ENCODE data around the gene DUS1L.

The DUS1L gene

GRCh38 chr17:82014432-82014831 lies 51.2 kb downstream of the DUS1L start:
- DNase-seq (ENCODE audit: low read depth) = no peak
- no peak overlapping the region for H3K4me3 ChIP-seq (ENCODE audit: low read depth, low read length)
- no peak for TF ChIP-seq CTCF (IDR thresholded peaks at IDR 0.05; ENCODE audit: insufficient read depth, low read depth, low read length, missing control alignments)

DNA sequence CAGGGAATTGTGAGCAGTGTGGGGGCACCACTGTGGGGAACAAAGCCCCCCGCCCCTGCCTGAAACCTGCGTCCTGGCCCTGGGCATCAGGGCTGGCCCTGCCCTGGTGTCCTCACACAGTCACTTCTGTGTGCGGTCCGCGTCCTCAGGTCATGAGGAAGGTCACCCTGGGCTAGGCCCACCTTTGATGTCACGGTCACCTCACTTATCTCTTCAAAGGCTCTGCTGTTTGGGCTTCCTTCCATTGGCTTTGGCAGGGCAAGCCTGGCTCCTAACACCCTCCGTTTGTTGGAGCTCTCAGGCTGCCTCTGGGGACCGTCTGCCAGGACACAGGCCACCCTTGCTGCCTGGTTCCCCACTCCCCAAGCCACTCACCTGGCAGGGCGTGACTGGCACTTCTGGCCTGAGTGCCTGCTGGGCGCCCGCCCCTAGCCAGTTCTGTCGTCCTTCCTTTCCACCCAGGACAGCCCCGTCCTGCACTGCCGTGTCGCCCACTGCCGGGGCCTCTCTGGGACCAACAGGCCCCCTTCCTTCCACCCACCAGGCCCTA lies 51.8 kb downstream of the DUS1L start:
- no peak for TF ChIP-seq CTCF (IDR thresholded peaks at IDR 0.05; ENCODE audit: insufficient read depth, low read depth, low read length, missing control alignments)

GRCh38 chr17:82013341-82013740 lies 52.3 kb downstream of the DUS1L start:
- DNase-seq (ENCODE audit: low read depth) = no peak
- no peak overlapping the region for H3K4me3 ChIP-seq (ENCODE audit: low read depth, low read length)
- TF ChIP-seq CTCF (IDR thresholded peaks at IDR 0.05; ENCODE audit: insufficient read depth, low read depth, low read length, missing control alignments) = no peak

More for the DNA sequence above, 51.8 kb downstream of the DUS1L start:
- no peak overlapping the region for H3K4me3 ChIP-seq (ENCODE audit: low read depth, low read length)
- no peak for DNase-seq (ENCODE audit: low read depth)

DNA sequence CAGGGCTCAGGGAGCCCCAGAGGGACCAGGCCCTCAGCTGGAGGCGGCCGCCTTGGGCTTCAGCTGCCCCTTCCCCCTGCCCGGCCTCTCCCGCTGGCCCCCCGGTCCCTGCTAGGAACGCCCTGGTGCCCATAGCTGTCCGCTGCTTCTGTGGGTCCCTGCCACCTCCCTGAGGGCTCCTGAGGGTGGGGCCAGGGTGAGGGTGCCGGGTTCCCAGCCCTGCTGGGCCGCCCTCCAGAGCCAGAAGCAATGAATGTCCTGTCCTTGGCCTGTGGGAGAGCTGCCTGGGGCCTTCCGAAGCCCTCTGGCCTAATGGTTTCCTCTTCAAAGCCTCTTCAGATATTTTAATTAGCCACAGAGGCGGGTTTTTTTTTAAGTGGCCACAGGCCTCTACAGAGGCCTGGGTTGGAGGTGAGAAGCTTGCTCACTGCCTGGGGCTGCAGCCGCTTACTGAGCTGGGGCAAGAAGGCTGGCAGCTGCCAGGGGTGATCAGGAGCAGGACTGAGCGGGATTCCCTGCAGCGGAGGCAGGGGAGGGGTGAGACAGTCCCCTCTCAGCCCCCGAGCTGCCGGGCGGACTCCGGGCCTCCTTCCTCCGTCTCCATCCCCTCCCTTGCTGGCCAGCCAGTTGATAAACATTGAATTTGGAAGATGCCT lies 52.8 kb downstream of the DUS1L start:
- no peak for DNase-seq (ENCODE audit: low read depth)

GRCh38 chr17:82012261-82012639 lies 53.4 kb downstream of the DUS1L start:
- no peak overlapping the region for H3K4me3 ChIP-seq (ENCODE audit: low read depth, low read length)
- DNase-seq (ENCODE audit: low read depth) = no peak
- no peak for TF ChIP-seq CTCF (IDR thresholded peaks at IDR 0.05; ENCODE audit: insufficient read depth, low read depth, low read length, missing control alignments)

More for the DNA sequence above, 52.8 kb downstream of the DUS1L start:
- no peak for TF ChIP-seq CTCF (IDR thresholded peaks at IDR 0.05; ENCODE audit: insufficient read depth, low read depth, low read length, missing control alignments)
- H3K4me3 ChIP-seq (ENCODE audit: low read depth, low read length) = no peak overlapping the region

- no peak overlapping the region for H3K4me3 ChIP-seq (ENCODE audit: low read depth, low read length)
- no peak for TF ChIP-seq CTCF (IDR thresholded peaks at IDR 0.05; ENCODE audit: insufficient read depth, low read depth, low read length, missing control alignments)
- DNase-seq (ENCODE audit: low read depth) = no peak
These were observed 53.9 kb downstream of the DUS1L start for GRCh38 chr17:82011617-82012187.

All from GM12865 (cell line).